GM23338 (cell line): ENCODE measurements around the gene TAS2R13. TPM values are rescaled to one million over a fixed set of nuclear protein-coding genes. Genes with fewer than 3 reads are reported as not detected.

ENCODE experiments used
- ATAC-seq: fragments of 200-7000 bp; cut with Tn5 transposase; 3 replicates; pipeline ENCODE4 v1.9.1; 2020
- DNase-seq: peaks from one replicate; pipeline ENCODE4 v3.0.0-alpha.2; 2015; ENCODE audit warnings: low spot score
- H2AFZ ChIP-seq: fragments of 200-600 bp; sonication (generic); 2 replicates; pipeline ENCODE4 v1.8.0; 2016; ENCODE audit warnings: antibody characterized with exemption, mild to moderate bottlenecking, moderate library complexity
- H3F3A ChIP-seq: fragments of 200-600 bp; sonication (generic); replicated peaks from 2 replicates; pipeline ENCODE4 v1.8.0; 2017; ENCODE audit warnings: antibody characterized with exemption, mixed run types, low read depth
- H3K27ac ChIP-seq: fragments of 200-600 bp; sonication (generic); 2 replicates; pipeline ENCODE4 v1.6.1; 2016; ENCODE audit warnings: low read depth
- H3K27me3 ChIP-seq: fragments of 200-600 bp; sonication (generic); 2 replicates; pipeline ENCODE4 v1.8.0; 2016; ENCODE audit warnings: mild to moderate bottlenecking, mixed run types, moderate library complexity; ENCODE audit not compliant: insufficient read depth
- H3K36me3 ChIP-seq: fragments of 200-600 bp; sonication (generic); 2 replicates; pipeline ENCODE4 v1.8.0; 2016; ENCODE audit warnings: mild to moderate bottlenecking; ENCODE audit not compliant: insufficient read depth
- H3K4me1 ChIP-seq: fragments of 200-600 bp; sonication (generic); 2 replicates; pipeline ENCODE4 v1.8.0; 2016; ENCODE audit warnings: mild to moderate bottlenecking, moderate library complexity; ENCODE audit not compliant: insufficient read depth
- H3K4me2 ChIP-seq: fragments of 200-600 bp; sonication (generic); 2 replicates; pipeline ENCODE4 v1.7.1; 2017; ENCODE audit warnings: mixed run types
- H3K4me3 ChIP-seq: fragments of 200-600 bp; sonication (generic); 2 replicates; pipeline ENCODE4 v1.6.1; 2016; ENCODE audit warnings: mixed run types
- H3K79me2 ChIP-seq: fragments of 200-600 bp; sonication (generic); replicated peaks from 2 replicates; pipeline ENCODE4 v1.8.0; 2017; ENCODE audit warnings: mild to moderate bottlenecking; ENCODE audit not compliant: insufficient read depth
- H3K9me2 ChIP-seq: fragments of 200-600 bp; sonication (generic); 2 replicates; pipeline ENCODE4 v1.8.0; 2017; ENCODE audit not compliant: insufficient read depth
- H4K20me1 ChIP-seq: fragments of 200-600 bp; sonication (generic); replicated peaks from 2 replicates; pipeline ENCODE4 v1.8.0; 2017; ENCODE audit warnings: mild to moderate bottlenecking; ENCODE audit not compliant: insufficient read depth
- H3K27ac Mint-ChIP-seq: 2 replicates; pipeline ENCODE4 v1.8.0; 2020; ENCODE audit warnings: inconsistent platforms, mild to moderate bottlenecking, moderate library complexity, mixed read lengths
- H3K27me3 Mint-ChIP-seq: 3 replicates; pipeline ENCODE4 v1.8.0; 2022; ENCODE audit warnings: low read depth, mild to moderate bottlenecking, moderate library complexity, mixed read lengths, inconsistent platforms; ENCODE audit not compliant: insufficient read depth, poor library complexity
- H3K36me3 Mint-ChIP-seq: 3 replicates; pipeline ENCODE4 v1.8.0; 2021; ENCODE audit warnings: low read depth, mild to moderate bottlenecking, inconsistent platforms, moderate library complexity, mixed read lengths
- H3K4me1 Mint-ChIP-seq: 3 replicates; pipeline ENCODE4 v1.8.0; 2020; ENCODE audit warnings: mild to moderate bottlenecking, inconsistent platforms, mixed read lengths
- H3K4me3 Mint-ChIP-seq: 3 replicates; pipeline ENCODE4 v1.8.0; 2021; ENCODE audit warnings: moderate library complexity, mild to moderate bottlenecking, inconsistent platforms, mixed read lengths
- H3K9me3 Mint-ChIP-seq: 3 replicates; pipeline ENCODE4 v1.8.0; 2020; ENCODE audit warnings: moderate library complexity, mild to moderate bottlenecking, inconsistent platforms, mixed read lengths
- CREB1 ChIP-seq: fragments of 250-450 bp; sonication (Bioruptor Pico); IDR thresholded peaks from 2 replicates; pipeline ENCODE4 v1.5.0; 2020; ENCODE audit warnings: low read depth, mild to moderate bottlenecking, moderate library complexity
- EZH2 ChIP-seq: fragments of 200-600 bp; sonication (generic); IDR thresholded peaks from one replicate; pipeline ENCODE4 v1.8.0; 2017; ENCODE audit warnings: antibody characterized with exemption, mild to moderate bottlenecking, low read depth; ENCODE audit not compliant: unreplicated experiment
- EZH2phosphoT487 ChIP-seq: fragments of 200-600 bp; sonication (generic); IDR thresholded peaks from one replicate; pipeline ENCODE4 v1.8.1; 2018; ENCODE audit warnings: antibody characterized with exemption; ENCODE audit not compliant: unreplicated experiment
- JUNB ChIP-seq: IDR thresholded peaks from one replicate; pipeline ENCODE4 v1.6.1; 2016; ENCODE audit warnings: antibody characterized with exemption; ENCODE audit not compliant: unreplicated experiment
- POLR2AphosphoS5 ChIP-seq: IDR thresholded peaks from 2 replicates; pipeline ENCODE4 v1.6.1; 2016; ENCODE audit warnings: antibody characterized with exemption, low read depth
- STAT1 ChIP-seq: IDR thresholded peaks from one replicate; pipeline ENCODE4 v1.6.1; 2016; ENCODE audit warnings: antibody characterized with exemption; ENCODE audit not compliant: unreplicated experiment
- ZNF114 ChIP-seq: fragments of 250-450 bp; sonication (Bioruptor Pico); IDR thresholded peaks from 2 replicates; pipeline ENCODE4 v1.5.0; 2020; ENCODE audit warnings: mild to moderate bottlenecking, moderate library complexity
- ZNF331 ChIP-seq: fragments of 250-450 bp; sonication (Bioruptor Pico); IDR thresholded peaks from 2 replicates; pipeline ENCODE4 v1.5.0; 2020; ENCODE audit warnings: low read depth, mild to moderate bottlenecking, moderate library complexity
- polyA plus RNA-seq: library from polyadenylated mRNA; unstranded; fragments of >200 nt; fragmentation: Nextera tagmentation; extraction: Ambion mirVana; gene quantifications from 2 replicates; pipeline ENCODE4 v1.2.1, GENCODE V29; 2016
- total RNA-seq: library from RNA; depleted of rRNA; stranded (reverse); fragments of >200 nt; shearing (Covaris generic); gene quantifications from 2 replicates; pipeline ENCODE4 v1.2.3, GENCODE V29; 2014
- TF ChIP-seq, protein P1 (sequence below): fragments of 250-450 bp; sonication (Bioruptor Pico); IDR thresholded peaks from 2 replicates; pipeline ENCODE4 v1.5.0; 2020; ENCODE audit warnings: mild to moderate bottlenecking, moderate library complexity
- TF ChIP-seq, protein P2 (sequence below): IDR thresholded peaks from one replicate; pipeline ENCODE4 v1.6.1; 2018; ENCODE audit warnings: antibody characterized with exemption; ENCODE audit not compliant: unreplicated experiment
- TF ChIP-seq, protein P3 (sequence below): IDR thresholded peaks from 2 replicates; pipeline ENCODE4 v1.6.1; 2016; ENCODE audit warnings: antibody characterized with exemption

TAS2R13 gene
- total and polyA plus RNA-seq, 2 experiments from 2014 or later, result 3.6 TPM; not detected in 1

DNA sequence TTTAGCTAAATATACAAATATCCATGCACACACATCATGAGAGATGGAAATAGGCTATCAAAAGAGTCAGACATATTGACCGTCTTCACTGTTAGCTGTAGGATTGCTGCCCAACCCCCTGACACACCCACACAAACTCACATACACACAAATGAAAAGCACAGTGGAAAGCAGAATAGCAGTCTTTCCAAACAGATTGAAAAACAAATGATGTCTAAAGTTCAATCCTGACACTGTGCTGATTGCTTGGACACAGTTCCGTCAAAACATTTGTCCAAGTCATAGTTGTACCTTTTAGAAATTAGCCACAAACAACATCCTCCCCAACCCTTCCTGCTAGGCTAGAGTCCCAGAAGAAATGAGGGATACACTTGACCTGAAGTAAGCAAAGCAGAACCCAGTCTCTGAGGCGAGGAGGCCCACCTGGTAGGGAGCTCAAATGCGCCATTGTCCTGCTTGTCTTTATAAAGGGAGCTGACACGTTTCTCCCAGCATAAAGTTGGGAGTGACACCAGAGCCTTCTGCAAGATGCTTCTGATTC, 19.5 kb upstream of the TAS2R13 start, which contains the start of gene PRH2:
TSS of gene PRH2 (plus strand) at position 491 of the 541 bp plus-strand sequence. CDS start at position 529, 38 bp downstream.
- Mint-ChIP-seq H3K4me1 (no peaks in the 10 kb centered on the region), H3K9me3 (peaks cover 5% of the 10 kb centered on the region; the same call in 1 of the 3 replicates), H3K4me3 (no peak within 1 kb of the TSS), H3K27me3 (peaks cover 4% of the 10 kb centered on the region), H3K36me3 (peaks cover 6% of the 10 kb centered on the region; the same call in 1 of the 3 replicates), H3K27ac (no peak within 1 kb of the TSS)
- Histone ChIP-seq H3K4me3 (no peak within 1 kb of the TSS), H4K20me1 (no peaks in the 10 kb centered on the region; the same call in 1 of the 2 replicates), H3K27me3 (no peaks in the 10 kb centered on the region), H2AFZ (no peak within 1 kb of the TSS), H3K27ac (no peak within 1 kb of the TSS), H3K36me3 (no peaks in the 10 kb centered on the region), H3K79me2 (no peaks in the 10 kb centered on the region), H3K4me2 (no peak within 1 kb of the TSS), H3K9me2 (peaks cover 12% of the 10 kb centered on the region; the same call in 1 of the 2 replicates), H3F3A (no peaks in the 10 kb centered on the region), H3K4me1 (no peaks in the 10 kb centered on the region)
- TF ChIP-seq POLR2AphosphoS5, result no peak
- DNase-seq (no peak), ATAC-seq (no peak)

DNA sequence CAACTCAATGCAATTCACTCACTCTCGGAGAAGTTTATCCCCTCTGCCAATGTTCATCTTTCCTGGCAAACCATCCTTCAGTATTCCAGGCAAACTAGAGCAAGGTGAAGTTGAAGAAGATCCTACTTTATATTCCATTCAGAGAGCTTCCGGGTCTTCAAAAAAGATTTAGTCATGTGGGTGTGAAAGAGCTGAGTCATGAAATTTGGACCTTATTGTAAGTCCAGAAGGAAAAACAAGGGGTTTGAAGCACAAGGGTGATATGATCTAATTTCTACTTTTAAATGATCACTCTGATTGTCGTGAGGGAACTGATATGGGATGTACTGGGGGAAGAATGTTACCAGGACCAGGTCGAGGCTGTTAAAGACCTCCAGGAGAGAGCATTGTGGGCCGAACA, 16.9 kb upstream of the TAS2R13 start:
- H3K4me1 ChIP-seq, result no peaks in the 10 kb centered on the region
- Mint-ChIP-seq H3K27me3 (peaks cover 4% of the 10 kb centered on the region), H3K4me3 (no peak overlapping the region), H3K4me1 (no peaks in the 10 kb centered on the region), H3K27ac (no peak overlapping the region), H3K36me3 (peaks cover 6% of the 10 kb centered on the region; the same call in 1 of the 3 replicates), H3K9me3 (peaks cover 5% of the 10 kb centered on the region; the same call in 1 of the 3 replicates)
- H3K27me3 ChIP-seq, result no peaks in the 10 kb centered on the region
- no peak overlapping the region for H3K4me2 ChIP-seq
- no peaks in the 10 kb centered on the region for H3K79me2 ChIP-seq
- H3K9me2 ChIP-seq, result peaks cover 12% of the 10 kb centered on the region; the same call in 1 of the 2 replicates
- DNase-seq, result no peak
- H2AFZ ChIP-seq, result no peak overlapping the region
- no peak overlapping the region for H3K27ac ChIP-seq
- no peak overlapping the region for H3K4me3 ChIP-seq
- H4K20me1 ChIP-seq, result no peaks in the 10 kb centered on the region
- ATAC-seq, result no peak
- no peaks in the 10 kb centered on the region for H3F3A ChIP-seq
- no peaks in the 10 kb centered on the region for H3K36me3 ChIP-seq
- no peak for TF ChIP-seq JUNB
- TF ChIP-seq, protein P1, sequence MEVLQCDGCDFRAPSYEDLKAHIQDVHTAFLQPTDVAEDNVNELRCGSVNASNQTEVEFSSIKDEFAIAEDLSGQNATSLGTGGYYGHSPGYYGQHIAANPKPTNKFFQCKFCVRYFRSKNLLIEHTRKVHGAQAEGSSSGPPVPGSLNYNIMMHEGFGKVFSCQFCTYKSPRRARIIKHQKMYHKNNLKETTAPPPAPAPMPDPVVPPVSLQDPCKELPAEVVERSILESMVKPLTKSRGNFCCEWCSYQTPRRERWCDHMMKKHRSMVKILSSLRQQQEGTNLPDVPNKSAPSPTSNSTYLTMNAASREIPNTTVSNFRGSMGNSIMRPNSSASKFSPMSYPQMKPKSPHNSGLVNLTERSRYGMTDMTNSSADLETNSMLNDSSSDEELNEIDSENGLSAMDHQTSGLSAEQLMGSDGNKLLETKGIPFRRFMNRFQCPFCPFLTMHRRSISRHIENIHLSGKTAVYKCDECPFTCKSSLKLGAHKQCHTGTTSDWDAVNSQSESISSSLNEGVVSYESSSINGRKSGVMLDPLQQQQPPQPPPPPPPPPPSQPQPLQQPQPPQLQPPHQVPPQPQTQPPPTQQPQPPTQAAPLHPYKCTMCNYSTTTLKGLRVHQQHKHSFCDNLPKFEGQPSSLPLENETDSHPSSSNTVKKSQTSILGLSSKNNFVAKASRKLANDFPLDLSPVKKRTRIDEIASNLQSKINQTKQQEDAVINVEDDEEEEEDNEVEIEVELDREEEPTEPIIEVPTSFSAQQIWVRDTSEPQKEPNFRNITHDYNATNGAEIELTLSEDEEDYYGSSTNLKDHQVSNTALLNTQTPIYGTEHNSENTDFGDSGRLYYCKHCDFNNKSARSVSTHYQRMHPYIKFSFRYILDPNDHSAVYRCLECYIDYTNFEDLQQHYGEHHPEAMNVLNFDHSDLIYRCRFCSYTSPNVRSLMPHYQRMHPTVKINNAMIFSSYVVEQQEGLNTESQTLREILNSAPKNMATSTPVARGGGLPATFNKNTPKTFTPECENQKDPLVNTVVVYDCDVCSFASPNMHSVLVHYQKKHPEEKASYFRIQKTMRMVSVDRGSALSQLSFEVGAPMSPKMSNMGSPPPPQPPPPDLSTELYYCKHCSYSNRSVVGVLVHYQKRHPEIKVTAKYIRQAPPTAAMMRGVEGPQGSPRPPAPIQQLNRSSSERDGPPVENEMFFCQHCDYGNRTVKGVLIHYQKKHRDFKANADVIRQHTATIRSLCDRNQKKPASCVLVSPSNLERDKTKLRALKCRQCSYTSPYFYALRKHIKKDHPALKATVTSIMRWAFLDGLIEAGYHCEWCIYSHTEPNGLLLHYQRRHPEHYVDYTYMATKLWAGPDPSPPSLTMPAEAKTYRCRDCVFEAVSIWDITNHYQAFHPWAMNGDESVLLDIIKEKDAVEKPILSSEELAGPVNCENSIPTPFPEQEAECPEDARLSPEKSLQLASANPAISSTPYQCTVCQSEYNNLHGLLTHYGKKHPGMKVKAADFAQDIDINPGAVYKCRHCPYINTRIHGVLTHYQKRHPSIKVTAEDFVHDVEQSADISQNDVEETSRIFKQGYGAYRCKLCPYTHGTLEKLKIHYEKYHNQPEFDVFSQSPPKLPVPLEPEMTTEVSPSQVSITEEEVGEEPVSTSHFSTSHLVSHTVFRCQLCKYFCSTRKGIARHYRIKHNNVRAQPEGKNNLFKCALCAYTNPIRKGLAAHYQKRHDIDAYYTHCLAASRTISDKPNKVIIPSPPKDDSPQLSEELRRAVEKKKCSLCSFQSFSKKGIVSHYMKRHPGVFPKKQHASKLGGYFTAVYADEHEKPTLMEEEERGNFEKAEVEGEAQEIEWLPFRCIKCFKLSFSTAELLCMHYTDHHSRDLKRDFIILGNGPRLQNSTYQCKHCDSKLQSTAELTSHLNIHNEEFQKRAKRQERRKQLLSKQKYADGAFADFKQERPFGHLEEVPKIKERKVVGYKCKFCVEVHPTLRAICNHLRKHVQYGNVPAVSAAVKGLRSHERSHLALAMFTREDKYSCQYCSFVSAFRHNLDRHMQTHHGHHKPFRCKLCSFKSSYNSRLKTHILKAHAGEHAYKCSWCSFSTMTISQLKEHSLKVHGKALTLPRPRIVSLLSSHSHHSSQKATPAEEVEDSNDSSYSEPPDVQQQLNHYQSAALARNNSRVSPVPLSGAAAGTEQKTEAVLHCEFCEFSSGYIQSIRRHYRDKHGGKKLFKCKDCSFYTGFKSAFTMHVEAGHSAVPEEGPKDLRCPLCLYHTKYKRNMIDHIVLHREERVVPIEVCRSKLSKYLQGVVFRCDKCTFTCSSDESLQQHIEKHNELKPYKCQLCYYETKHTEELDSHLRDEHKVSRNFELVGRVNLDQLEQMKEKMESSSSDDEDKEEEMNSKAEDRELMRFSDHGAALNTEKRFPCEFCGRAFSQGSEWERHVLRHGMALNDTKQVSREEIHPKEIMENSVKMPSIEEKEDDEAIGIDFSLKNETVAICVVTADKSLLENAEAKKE (CRISPR knock-in tag), result no peak
- no peak for TF ChIP-seq EZH2phosphoT487
- no peak for TF ChIP-seq CREB1 (CRISPR knock-in tag)
- TF ChIP-seq, protein P2, sequence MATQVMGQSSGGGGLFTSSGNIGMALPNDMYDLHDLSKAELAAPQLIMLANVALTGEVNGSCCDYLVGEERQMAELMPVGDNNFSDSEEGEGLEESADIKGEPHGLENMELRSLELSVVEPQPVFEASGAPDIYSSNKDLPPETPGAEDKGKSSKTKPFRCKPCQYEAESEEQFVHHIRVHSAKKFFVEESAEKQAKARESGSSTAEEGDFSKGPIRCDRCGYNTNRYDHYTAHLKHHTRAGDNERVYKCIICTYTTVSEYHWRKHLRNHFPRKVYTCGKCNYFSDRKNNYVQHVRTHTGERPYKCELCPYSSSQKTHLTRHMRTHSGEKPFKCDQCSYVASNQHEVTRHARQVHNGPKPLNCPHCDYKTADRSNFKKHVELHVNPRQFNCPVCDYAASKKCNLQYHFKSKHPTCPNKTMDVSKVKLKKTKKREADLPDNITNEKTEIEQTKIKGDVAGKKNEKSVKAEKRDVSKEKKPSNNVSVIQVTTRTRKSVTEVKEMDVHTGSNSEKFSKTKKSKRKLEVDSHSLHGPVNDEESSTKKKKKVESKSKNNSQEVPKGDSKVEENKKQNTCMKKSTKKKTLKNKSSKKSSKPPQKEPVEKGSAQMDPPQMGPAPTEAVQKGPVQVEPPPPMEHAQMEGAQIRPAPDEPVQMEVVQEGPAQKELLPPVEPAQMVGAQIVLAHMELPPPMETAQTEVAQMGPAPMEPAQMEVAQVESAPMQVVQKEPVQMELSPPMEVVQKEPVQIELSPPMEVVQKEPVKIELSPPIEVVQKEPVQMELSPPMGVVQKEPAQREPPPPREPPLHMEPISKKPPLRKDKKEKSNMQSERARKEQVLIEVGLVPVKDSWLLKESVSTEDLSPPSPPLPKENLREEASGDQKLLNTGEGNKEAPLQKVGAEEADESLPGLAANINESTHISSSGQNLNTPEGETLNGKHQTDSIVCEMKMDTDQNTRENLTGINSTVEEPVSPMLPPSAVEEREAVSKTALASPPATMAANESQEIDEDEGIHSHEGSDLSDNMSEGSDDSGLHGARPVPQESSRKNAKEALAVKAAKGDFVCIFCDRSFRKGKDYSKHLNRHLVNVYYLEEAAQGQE, result no peak
- TF ChIP-seq EZH2, result no peak
- TF ChIP-seq POLR2AphosphoS5, result no peak
- TF ChIP-seq, protein P3, sequence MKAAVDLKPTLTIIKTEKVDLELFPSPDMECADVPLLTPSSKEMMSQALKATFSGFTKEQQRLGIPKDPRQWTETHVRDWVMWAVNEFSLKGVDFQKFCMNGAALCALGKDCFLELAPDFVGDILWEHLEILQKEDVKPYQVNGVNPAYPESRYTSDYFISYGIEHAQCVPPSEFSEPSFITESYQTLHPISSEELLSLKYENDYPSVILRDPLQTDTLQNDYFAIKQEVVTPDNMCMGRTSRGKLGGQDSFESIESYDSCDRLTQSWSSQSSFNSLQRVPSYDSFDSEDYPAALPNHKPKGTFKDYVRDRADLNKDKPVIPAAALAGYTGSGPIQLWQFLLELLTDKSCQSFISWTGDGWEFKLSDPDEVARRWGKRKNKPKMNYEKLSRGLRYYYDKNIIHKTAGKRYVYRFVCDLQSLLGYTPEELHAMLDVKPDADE, result no peak
- TF ChIP-seq ZNF114, result no peak
- no peak for TF ChIP-seq ZNF331 (CRISPR knock-in tag)
- no peak for TF ChIP-seq STAT1
